Bronchial epithelial cell (primary cell): Measurements from ENCODE around the gene LYRM4. TPM values are rescaled to one million over a fixed set of nuclear protein-coding genes. Genes with fewer than 3 reads are reported as not detected.
A peak's percentile ranks its signal among the peaks of the same experiment; 100 is the strongest.

Source experiments
- DNase-seq: peaks from one replicate; pipeline ENCODE4 v3.0.0-alpha.2; 2010; ENCODE audit warnings: low read depth
- FAIRE-seq: peaks from 2 replicates; lab custom pipeline; 2011; peaks lifted over from hg19 to GRCh38; lab: Jason Lieb, UNC
- H3K27me3 ChIP-seq: 2 replicates; pipeline ENCODE4 v1.5.1; 2011; ENCODE audit warnings: low read length; ENCODE audit not compliant: control insufficient read depth, insufficient read depth
- H3K36me3 ChIP-seq: 2 replicates; pipeline ENCODE4 v1.5.1; 2011; ENCODE audit warnings: low read length; ENCODE audit not compliant: control insufficient read depth, insufficient read depth
- H3K4me3 ChIP-seq: 2 replicates; pipeline ENCODE4 v1.5.1; 2011; ENCODE audit warnings: mild to moderate bottlenecking, low read depth, low read length, control low read depth
- CTCF ChIP-seq: IDR thresholded peaks from 2 replicates; pipeline ENCODE4 v1.5.1; 2011; ENCODE audit warnings: mild to moderate bottlenecking, moderate library complexity, low read length, control low read depth, inconsistent platforms; ENCODE audit not compliant: insufficient read depth, severe bottlenecking
- total RNA-seq: library from RNA; depleted of rRNA; stranded (reverse); fragments of >200 nt; gene quantifications from 2 replicates; pipeline ENCODE4 v1.2.1, GENCODE V29; 2014

LYRM4 gene
- total RNA-seq, 1 donor from 2014 or later: 15.3 TPM

- Histone ChIP-seq H3K27me3 (no peaks in the 10 kb centered on the region), H3K36me3 (no peaks in the 10 kb centered on the region), H3K4me3 (no peak overlapping the region)
- DNase-seq (peak; percentile 74), FAIRE-seq (no peak)
- TF ChIP-seq CTCF: no peak
Measured at GRCh38 chr6:5125152-5126006, 135.4 kb downstream of the LYRM4 start.

GRCh38 chr6:5124526-5124925, 136.2 kb downstream of the LYRM4 start:
- Histone ChIP-seq H3K27me3 (no peaks in the 10 kb centered on the region), H3K4me3 (no peak overlapping the region), H3K36me3 (no peaks in the 10 kb centered on the region)
- no peak for FAIRE-seq
- DNase-seq: no peak
- no peak for TF ChIP-seq CTCF

- H3K27me3 ChIP-seq: no peaks in the 10 kb centered on the region
Measured at GRCh38 chr6:5123296-5124143, 137.2 kb downstream of the LYRM4 start.

GRCh38 chr6:5122504-5123112, 138.1 kb downstream of the LYRM4 start:
- DNase-seq (no peak), FAIRE-seq (no peak)
- H3K27me3 ChIP-seq: no peaks in the 10 kb centered on the region
- H3K4me3 ChIP-seq: no peak overlapping the region
- TF ChIP-seq CTCF: no peak
- no peaks in the 10 kb centered on the region for H3K36me3 ChIP-seq

More at GRCh38 chr6:5123296-5124143, 137.2 kb downstream of the LYRM4 start:
- no peak for FAIRE-seq
- TF ChIP-seq CTCF: no peak
- Histone ChIP-seq H3K36me3 (no peaks in the 10 kb centered on the region), H3K4me3 (no peak overlapping the region)
- DNase-seq: no peak

GRCh38 chr6:5121956-5122355, 138.8 kb downstream of the LYRM4 start:
- FAIRE-seq (no peak), DNase-seq (no peak)
- Histone ChIP-seq H3K27me3 (no peaks in the 10 kb centered on the region), H3K4me3 (no peak overlapping the region), H3K36me3 (no peaks in the 10 kb centered on the region)
- no peak for TF ChIP-seq CTCF
